Measurements from ENCODE around the gene FAM50A. TPM values are rescaled to one million over a fixed set of nuclear protein-coding genes. Genes with fewer than 3 reads are reported as not detected.
A peak's percentile ranks its signal among the peaks of the same experiment; 100 is the strongest.

Gene FAM50A
- total and polyA plus RNA-seq, 2 donors (not counting 1 experiment from before 2014, with no cell fraction given) = 44.5 to 79.8 TPM

DNA sequence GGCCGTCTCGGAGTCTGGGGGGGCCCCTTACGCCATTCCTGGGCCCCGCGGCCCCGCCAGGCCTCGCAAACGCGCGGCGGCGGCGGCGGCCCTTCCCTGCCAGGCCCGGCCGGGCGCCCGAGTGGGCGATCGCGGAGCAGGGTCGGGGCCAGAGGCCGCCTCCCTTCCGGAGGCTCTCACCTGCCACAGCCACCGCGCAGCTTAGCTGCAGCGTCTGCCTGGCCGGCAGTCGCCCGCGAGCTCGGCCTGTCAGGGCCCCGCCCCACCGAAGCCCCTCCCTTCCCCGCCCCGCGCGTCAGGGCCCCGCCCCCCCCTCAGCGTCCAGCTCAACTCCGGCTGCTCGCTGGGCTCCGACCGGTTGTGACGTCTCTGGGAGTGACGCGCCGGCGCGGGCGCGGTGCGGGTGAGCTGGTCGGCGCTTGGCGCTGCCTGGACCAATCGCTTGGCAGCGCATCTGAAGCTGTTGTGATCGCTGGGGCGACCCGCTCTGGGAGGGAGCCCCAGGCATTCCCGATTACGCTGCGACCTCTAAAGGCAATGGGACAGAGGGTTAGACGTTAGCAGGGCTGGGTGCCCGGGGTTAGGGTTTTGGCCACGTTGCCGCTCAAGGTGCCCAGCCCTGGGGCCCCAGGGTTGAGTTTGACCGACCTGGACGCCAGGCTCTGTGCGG lies 46.6 kb downstream of the FAM50A start, which contains the start of gene SLC10A3:
TSS of gene SLC10A3 (minus strand) at position 216 of the 670 bp plus-strand sequence. CDS start 1,689 bp downstream, outside the sequence.
- H4K20me1 ChIP-seq (ENCODE audit: control insufficient read depth, insufficient read depth, low read length, poor library complexity, severe bottlenecking) = no peaks in the 10 kb centered on the region
- ChIA-PET CTCF (interaction anchor here (1.1 to 1.9 kb wide), 6 partner anchors 23 to 117 kb away, joined by 3 to 11 read pairs (median 6); partner anchors contain the start of genes PLXNA3, RPL10 and TAFAZZIN), POLR2A (interaction anchor here (0.9 to 1.8 kb wide), 6 partner anchors 26 to 563 kb away, joined by 3 to 13 read pairs (median 6); partner anchors contain the start of genes ATP6AP1, FAM3A and RPL10)
- no peaks in the 10 kb centered on the region for H3K9me3 Mint-ChIP-seq (ENCODE audit: insufficient read depth)
- no peak for TF ChIP-seq EZH2 (IDR thresholded peaks at IDR 0.05; ENCODE audit: borderline replicate concordance, insufficient read depth, low read depth, low read length, poor library complexity, severe bottlenecking)
- TF ChIP-seq, protein P1, sequence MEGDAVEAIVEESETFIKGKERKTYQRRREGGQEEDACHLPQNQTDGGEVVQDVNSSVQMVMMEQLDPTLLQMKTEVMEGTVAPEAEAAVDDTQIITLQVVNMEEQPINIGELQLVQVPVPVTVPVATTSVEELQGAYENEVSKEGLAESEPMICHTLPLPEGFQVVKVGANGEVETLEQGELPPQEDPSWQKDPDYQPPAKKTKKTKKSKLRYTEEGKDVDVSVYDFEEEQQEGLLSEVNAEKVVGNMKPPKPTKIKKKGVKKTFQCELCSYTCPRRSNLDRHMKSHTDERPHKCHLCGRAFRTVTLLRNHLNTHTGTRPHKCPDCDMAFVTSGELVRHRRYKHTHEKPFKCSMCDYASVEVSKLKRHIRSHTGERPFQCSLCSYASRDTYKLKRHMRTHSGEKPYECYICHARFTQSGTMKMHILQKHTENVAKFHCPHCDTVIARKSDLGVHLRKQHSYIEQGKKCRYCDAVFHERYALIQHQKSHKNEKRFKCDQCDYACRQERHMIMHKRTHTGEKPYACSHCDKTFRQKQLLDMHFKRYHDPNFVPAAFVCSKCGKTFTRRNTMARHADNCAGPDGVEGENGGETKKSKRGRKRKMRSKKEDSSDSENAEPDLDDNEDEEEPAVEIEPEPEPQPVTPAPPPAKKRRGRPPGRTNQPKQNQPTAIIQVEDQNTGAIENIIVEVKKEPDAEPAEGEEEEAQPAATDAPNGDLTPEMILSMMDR (IDR thresholded peaks at IDR 0.05) = no peak
- H3K27me3 ChIP-seq (replicated peaks in 1 of 4; ENCODE audit: control extremely low read depth in 1 of 4, control insufficient read depth in 3 of 4, insufficient read depth in 4 of 4, low read length in 3 of 4) = no peaks in the 10 kb centered on the region
- H3K9me3 ChIP-seq (ENCODE audit: control extremely low read depth in 1 of 3, control insufficient read depth in 2 of 3, insufficient read depth in 1 of 3, low read length in 2 of 3) = no peaks in the 10 kb centered on the region
- peak within 1 kb of the TSS; percentile 84 for H3K27ac ChIP-seq (ENCODE audit: low read length in 2 of 2)
- H3K4me3 Mint-ChIP-seq = peak within 1 kb of the TSS; percentile 89
- peak; percentile 91 for DNase-seq
- peak within 1 kb of the TSS; percentile 74 for H2AFZ ChIP-seq (ENCODE audit: insufficient read depth, low read depth, low read length, poor library complexity, severe bottlenecking)
- intact Hi-C loops (cut with micrococcal nuclease) = loop anchor here (1.0 to 5.0 kb wide), 5 partner anchors 11 to 93 kb away; partner anchors contain the start of genes FAM3A, LAGE3, PLXNA3 and RPL10
- H3K27ac Mint-ChIP-seq = peak within 1 kb of the TSS; percentile 95
- peaks cover 0 to 5% of the 10 kb centered on the region in 2 experiments for H3K36me3 ChIP-seq (replicated peaks in 1 of 2; ENCODE audit: control extremely low read depth in 1 of 2, control insufficient read depth in 1 of 2, extremely low read depth in 1 of 2, insufficient read depth in 2 of 2, low read length in 1 of 2)
- H3K27me3 Mint-ChIP-seq = no peaks in the 10 kb centered on the region
- H3K4me2 ChIP-seq (replicated peaks; ENCODE audit: low read depth, low read length, poor library complexity, severe bottlenecking) = peak within 1 kb of the TSS; percentile 80
- H3K9ac ChIP-seq (ENCODE audit: low read length) = peak within 1 kb of the TSS; percentile 73
- H3K4me3 ChIP-seq (ENCODE audit: control extremely low read depth in 1 of 5, extremely low read depth in 1 of 5, insufficient read depth in 1 of 5, low read depth in 2 of 5, low read length in 4 of 5) = peak within 1 kb of the TSS; percentile 42 to 67 (median 61)
- peaks cover 17% of the 10 kb centered on the region for H3K4me1 Mint-ChIP-seq
- peaks cover 2 to 34% of the 10 kb centered on the region in 2 donors for H3K4me1 ChIP-seq (ENCODE audit: control insufficient read depth in 2 of 2, insufficient read depth in 2 of 2, low read length in 2 of 2)
- ATAC-seq (ENCODE audit: low read depth) = peak; percentile 79
- peaks cover 5% of the 10 kb centered on the region for H3K79me2 ChIP-seq (ENCODE audit: control insufficient read depth, insufficient read depth, low read length)
- WGBS (ENCODE audit: insufficient coverage) = under 1% methylated on average over 48 of the region's 71 CpGs

DNA sequence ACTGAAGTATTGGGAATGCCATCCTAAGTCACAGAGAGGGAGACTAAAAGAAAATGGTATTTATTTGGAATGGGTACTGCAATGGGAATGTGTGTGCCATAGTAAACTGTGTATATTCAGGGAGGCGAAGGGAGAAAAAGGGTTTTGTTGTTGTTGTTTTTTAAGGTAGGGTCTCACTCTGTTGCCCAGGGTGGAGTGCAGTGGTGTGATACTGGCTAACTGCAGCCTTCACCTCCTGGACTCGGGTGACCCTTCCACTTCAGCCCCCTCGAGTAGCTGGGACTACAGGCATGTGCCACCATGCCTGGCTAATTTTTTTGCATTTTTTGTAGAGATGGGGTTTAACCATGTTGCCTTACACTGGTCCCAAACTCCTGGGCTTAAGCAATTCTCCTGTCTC lies 50.8 kb downstream of the FAM50A start:
- Histone ChIP-seq H3K9me3 (ENCODE audit: control extremely low read depth in 1 of 3, control insufficient read depth in 2 of 3, insufficient read depth in 1 of 3, low read length in 2 of 3) (no peaks in the 10 kb centered on the region), H3K79me2 (ENCODE audit: control insufficient read depth, insufficient read depth, low read length) (peaks cover 5% of the 10 kb centered on the region), H3K36me3 (replicated peaks in 1 of 2; ENCODE audit: control extremely low read depth in 1 of 2, control insufficient read depth in 1 of 2, extremely low read depth in 1 of 2, insufficient read depth in 2 of 2, low read length in 1 of 2) (no peaks in the 10 kb centered on the region), H2AFZ (ENCODE audit: insufficient read depth, low read depth, low read length, poor library complexity, severe bottlenecking) (no peak overlapping the region), H3K4me1 (ENCODE audit: control insufficient read depth in 2 of 2, insufficient read depth in 2 of 2, low read length in 2 of 2) (peaks cover 0 to 21% of the 10 kb centered on the region in 2 donors), H3K27me3 (replicated peaks in 1 of 4; ENCODE audit: control extremely low read depth in 1 of 4, control insufficient read depth in 3 of 4, insufficient read depth in 4 of 4, low read length in 3 of 4) (no peaks in the 10 kb centered on the region), H4K20me1 (ENCODE audit: control insufficient read depth, insufficient read depth, low read length, poor library complexity, severe bottlenecking) (no peaks in the 10 kb centered on the region), H3K4me3 (ENCODE audit: control extremely low read depth in 1 of 5, extremely low read depth in 1 of 5, insufficient read depth in 1 of 5, low read depth in 2 of 5, low read length in 4 of 5) (no peak overlapping the region), H3K27ac (ENCODE audit: low read length in 2 of 2) (no peak overlapping the region), H3K9ac (ENCODE audit: low read length) (no peak overlapping the region), H3K4me2 (replicated peaks; ENCODE audit: low read depth, low read length, poor library complexity, severe bottlenecking) (no peak overlapping the region)
- no peak for DNase-seq
- H3K9me3 Mint-ChIP-seq (ENCODE audit: insufficient read depth) = no peaks in the 10 kb centered on the region
- no peak for TF ChIP-seq EZH2 (IDR thresholded peaks at IDR 0.05; ENCODE audit: borderline replicate concordance, insufficient read depth, low read depth, low read length, poor library complexity, severe bottlenecking)
- TF ChIP-seq, protein P1 (IDR thresholded peaks at IDR 0.05) = no peak
- ChIA-PET POLR2A (no interaction called here), CTCF (no interaction called here)
- intact Hi-C loops (cut with micrococcal nuclease) = loop anchor here (5.0 kb wide), 2 partner anchors 37 to 97 kb away; partner anchors contain the start of genes PLXNA3 and RPL10
- peaks cover 12% of the 10 kb centered on the region for H3K4me1 Mint-ChIP-seq
- no peak overlapping the region for H3K4me3 Mint-ChIP-seq
- no peaks in the 10 kb centered on the region for H3K27me3 Mint-ChIP-seq
- WGBS (ENCODE audit: insufficient coverage) = no CpG with 5 or more reads among the region's 3 CpGs
- no peak overlapping the region for H3K27ac Mint-ChIP-seq
- no peak for ATAC-seq (ENCODE audit: low read depth)

Measured in B cell (primary cell).